ENCODE data around the gene ERN1.

ERN1 gene

GRCh38 chr17:64084086-64084939, 45.6 kb downstream of the ERN1 start:
- no peak for DNase-seq (ENCODE audit: low read depth)

- DNase-seq (ENCODE audit: low read depth), result no peak
These were observed 46.3 kb downstream of the ERN1 start for GRCh38 chr17:64083563-64084085.

GRCh38 chr17:64083093-64083492, 46.9 kb downstream of the ERN1 start:
- DNase-seq (ENCODE audit: low read depth), result no peak

GRCh38 chr17:64081802-64082799, 47.8 kb downstream of the ERN1 start:
- DNase-seq (ENCODE audit: low read depth), result peak; percentile 84

- no peak for DNase-seq (ENCODE audit: low read depth)
These were observed 49.7 kb downstream of the ERN1 start for GRCh38 chr17:64080174-64080618.

GRCh38 chr17:64077379-64077778, 52.6 kb downstream of the ERN1 start:
- DNase-seq (ENCODE audit: low read depth), result no peak

GRCh38 chr17:64075913-64076312, 54.0 kb downstream of the ERN1 start:
- no peak for DNase-seq (ENCODE audit: low read depth)

GRCh38 chr17:64074704-64075426, 55.1 kb downstream of the ERN1 start:
- DNase-seq (ENCODE audit: low read depth), result no peak

- DNase-seq (ENCODE audit: low read depth), result no peak
These were observed 55.9 kb downstream of the ERN1 start for GRCh38 chr17:64073771-64074703.

GRCh38 chr17:64071111-64071510, 58.8 kb downstream of the ERN1 start:
- no peak for DNase-seq (ENCODE audit: low read depth)

GRCh38 chr17:64070213-64070612, 59.7 kb downstream of the ERN1 start:
- DNase-seq (ENCODE audit: low read depth), result no peak

- DNase-seq (ENCODE audit: low read depth), result no peak
These were observed 60.8 kb downstream of the ERN1 start for GRCh38 chr17:64069143-64069542.

- no peak for DNase-seq (ENCODE audit: low read depth)
These were observed 62.3 kb downstream of the ERN1 start for GRCh38 chr17:64067657-64068056.

GRCh38 chr17:64066716-64067115, 63.2 kb downstream of the ERN1 start:
- no peak for DNase-seq (ENCODE audit: low read depth)

- DNase-seq (ENCODE audit: low read depth), result no peak
These were observed 64.8 kb downstream of the ERN1 start for GRCh38 chr17:64065161-64065560.

- no peak for DNase-seq (ENCODE audit: low read depth)
These were observed 65.6 kb downstream of the ERN1 start for GRCh38 chr17:64064331-64064730.

GRCh38 chr17:64063766-64064224, 66.1 kb downstream of the ERN1 start:
- DNase-seq (ENCODE audit: low read depth), result peak; percentile 20

GRCh38 chr17:64063088-64063487, 66.9 kb downstream of the ERN1 start:
- DNase-seq (ENCODE audit: low read depth), result no peak

- DNase-seq (ENCODE audit: low read depth), result no peak
These were observed 68.6 kb downstream of the ERN1 start for GRCh38 chr17:64061178-64061898.

- no peak for DNase-seq (ENCODE audit: low read depth)
These were observed 69.6 kb downstream of the ERN1 start for GRCh38 chr17:64060331-64060730.
